ENCODE measurements around the gene CXCL14.

Gene CXCL14, protein sequence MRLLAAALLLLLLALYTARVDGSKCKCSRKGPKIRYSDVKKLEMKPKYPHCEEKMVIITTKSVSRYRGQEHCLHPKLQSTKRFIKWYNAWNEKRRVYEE

DNA sequence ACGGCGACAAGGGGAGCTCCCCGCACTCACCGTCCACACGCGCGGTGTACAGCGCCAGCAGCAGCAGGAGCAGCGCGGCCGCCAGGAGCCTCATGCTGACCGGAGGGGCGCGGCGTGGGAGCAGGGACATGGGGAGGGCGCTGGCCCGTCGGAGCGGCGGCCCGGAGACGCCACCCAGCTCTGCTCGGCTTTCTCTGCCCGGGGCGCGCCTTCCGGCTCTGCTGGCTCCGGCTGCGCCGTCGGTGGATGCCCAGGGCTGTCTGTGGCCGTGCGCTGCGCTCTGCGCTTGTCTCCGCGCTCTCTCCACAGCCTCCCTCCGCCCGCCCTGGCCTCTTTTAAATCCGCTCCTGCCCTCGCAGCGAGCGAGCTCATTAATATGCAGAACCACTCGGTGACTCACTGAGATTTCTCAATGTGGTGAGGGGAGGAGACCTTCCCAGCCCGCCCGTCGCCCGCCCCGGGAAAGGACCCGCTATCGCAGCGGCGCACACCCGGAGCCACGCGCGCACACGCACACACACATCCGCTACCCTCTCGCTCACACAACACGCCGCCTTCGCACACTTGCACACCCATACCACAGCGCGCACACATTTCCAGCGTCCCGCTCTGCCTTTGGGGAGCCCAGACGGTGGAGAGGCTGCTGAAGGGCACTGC, at the start of gene CXCL14:
TSS of gene CXCL14 (minus strand) at position 307 of the 657 bp plus-strand sequence. CDS start at position 94, 213 bp downstream.
- no peak within 1 kb of the TSS for H3K27ac Mint-ChIP-seq
- H3K36me3 Mint-ChIP-seq (ENCODE audit: low read depth): no peaks in the 10 kb centered on the region
- H3K27me3 Mint-ChIP-seq: peaks cover 62% of the 10 kb centered on the region
- H3K4me3 Mint-ChIP-seq: no peak within 1 kb of the TSS
- no peaks in the 10 kb centered on the region for H3K9me3 Mint-ChIP-seq
- no peaks in the 10 kb centered on the region for H3K4me1 Mint-ChIP-seq (ENCODE audit: low read depth)

DNA sequence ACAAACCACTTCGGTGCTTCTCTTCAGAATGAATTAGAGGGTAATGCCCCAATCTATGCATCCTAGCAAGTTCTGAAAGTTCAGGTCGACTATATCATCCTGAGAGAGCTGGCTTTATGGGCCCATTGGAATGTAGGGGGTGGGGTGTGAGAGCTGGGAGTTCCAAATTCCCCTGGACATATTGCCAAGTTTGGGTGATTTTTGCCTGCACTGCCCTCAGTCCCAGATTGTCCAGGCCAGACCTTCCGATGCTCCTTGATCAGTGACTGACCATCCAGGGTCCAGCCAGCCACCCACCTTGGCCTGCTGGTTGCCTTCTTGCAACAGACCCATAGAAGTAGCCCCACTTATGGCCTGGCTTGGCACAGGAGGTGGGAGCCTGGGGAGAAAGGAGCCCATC, 47.8 kb upstream of the CXCL14 start:
- Mint-ChIP-seq H3K36me3 (ENCODE audit: low read depth) (no peaks in the 10 kb centered on the region), H3K4me3 (no peak overlapping the region), H3K27me3 (no peaks in the 10 kb centered on the region), H3K27ac (no peak overlapping the region), H3K9me3 (no peaks in the 10 kb centered on the region), H3K4me1 (ENCODE audit: low read depth) (no peaks in the 10 kb centered on the region)

DNA sequence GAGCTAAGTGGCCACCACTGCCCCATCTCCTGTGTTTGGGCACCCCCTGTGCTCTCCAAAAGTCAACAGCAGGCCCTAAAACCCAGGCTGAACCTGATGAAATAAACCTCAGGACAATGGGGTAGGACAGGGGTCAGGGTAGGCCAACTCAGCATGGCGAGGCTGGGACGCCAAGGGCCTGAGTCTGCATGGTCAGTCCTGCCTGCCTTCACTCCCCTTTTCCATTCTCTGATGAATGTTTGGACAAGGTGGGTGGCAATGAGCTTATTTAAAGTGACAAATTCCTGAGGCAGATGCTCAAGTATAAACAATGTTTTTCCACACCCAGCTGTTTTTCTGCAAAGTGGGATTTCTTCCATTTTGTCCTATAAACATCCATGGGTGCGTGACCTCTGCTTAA, 47.2 kb upstream of the CXCL14 start:
- H3K9me3 Mint-ChIP-seq: no peaks in the 10 kb centered on the region
- no peaks in the 10 kb centered on the region for H3K4me1 Mint-ChIP-seq (ENCODE audit: low read depth)
- no peak overlapping the region for H3K27ac Mint-ChIP-seq
- H3K4me3 Mint-ChIP-seq: no peak overlapping the region
- no peaks in the 10 kb centered on the region for H3K36me3 Mint-ChIP-seq (ENCODE audit: low read depth)
- H3K27me3 Mint-ChIP-seq: no peaks in the 10 kb centered on the region

DNA sequence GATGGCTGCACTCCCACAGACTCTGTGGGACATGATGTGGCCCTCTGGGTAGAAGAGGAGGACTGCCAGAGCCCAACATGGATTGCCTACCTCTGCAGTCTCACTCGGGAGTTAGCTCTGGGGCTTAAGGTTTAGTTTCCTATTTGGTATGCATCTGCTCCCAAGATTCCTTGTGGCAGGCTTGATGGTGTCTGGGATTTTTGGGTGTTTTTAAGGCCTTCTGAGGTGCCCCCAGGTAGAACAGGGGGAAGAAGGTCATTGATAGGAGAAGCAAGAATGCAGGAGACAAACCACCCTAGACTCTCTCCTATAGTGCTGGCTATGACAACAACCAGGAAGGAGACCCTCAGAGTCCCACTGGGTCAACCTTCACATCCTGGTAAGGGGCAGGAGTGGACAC, 46.7 kb upstream of the CXCL14 start:
- Mint-ChIP-seq H3K9me3 (no peaks in the 10 kb centered on the region), H3K27me3 (no peaks in the 10 kb centered on the region), H3K27ac (no peak overlapping the region), H3K4me3 (no peak overlapping the region), H3K4me1 (ENCODE audit: low read depth) (no peaks in the 10 kb centered on the region), H3K36me3 (ENCODE audit: low read depth) (no peaks in the 10 kb centered on the region)

DNA sequence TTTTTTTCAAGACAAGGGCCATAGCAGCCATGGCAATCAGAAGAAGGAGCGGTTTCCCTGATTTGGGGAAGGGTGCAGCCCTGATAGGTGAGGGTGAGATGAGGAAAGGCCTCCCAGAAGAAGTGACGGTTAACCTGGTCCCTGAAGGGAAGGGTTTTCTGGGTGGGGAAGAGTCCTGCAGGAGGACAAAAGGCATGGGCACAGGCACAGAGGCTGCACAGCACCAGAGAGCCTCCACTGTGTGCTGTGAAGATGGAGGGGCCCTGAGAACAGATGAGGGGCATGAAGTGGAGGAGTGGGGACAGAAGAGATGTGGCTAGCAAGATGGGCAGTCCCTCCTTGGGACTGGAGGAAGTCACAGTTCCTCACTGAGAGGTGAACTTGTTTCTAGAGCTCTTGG, 46.3 kb upstream of the CXCL14 start:
- Mint-ChIP-seq H3K4me1 (ENCODE audit: low read depth) (no peaks in the 10 kb centered on the region), H3K4me3 (no peak overlapping the region), H3K27ac (no peak overlapping the region), H3K36me3 (ENCODE audit: low read depth) (no peaks in the 10 kb centered on the region), H3K27me3 (no peaks in the 10 kb centered on the region), H3K9me3 (no peaks in the 10 kb centered on the region)

DNA sequence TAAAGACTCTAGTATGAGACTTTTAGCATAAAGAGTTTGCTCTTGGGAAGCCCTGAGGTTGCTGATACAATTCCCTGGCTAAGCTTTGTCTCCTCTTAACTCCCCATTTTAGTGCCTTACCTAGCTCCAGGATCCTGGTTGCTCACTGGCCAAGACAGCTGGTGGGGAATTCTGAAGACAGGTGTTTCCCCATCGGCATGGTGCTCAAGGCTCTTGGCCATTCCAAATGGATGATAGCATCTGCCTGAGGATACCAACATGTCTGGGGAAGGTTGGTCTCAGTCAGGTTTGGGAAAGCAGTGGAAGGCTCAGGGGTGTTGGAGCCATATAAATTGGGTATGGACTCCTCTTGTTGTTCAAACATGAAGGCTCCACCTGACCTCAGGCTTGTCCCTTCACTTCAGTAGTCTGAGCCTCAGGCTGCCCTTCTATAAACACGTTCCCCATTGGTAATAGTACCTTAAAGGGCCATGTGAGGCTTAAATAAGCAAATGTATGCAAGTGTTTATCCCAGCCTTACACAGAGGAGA, 44.5 kb upstream of the CXCL14 start:
- Mint-ChIP-seq H3K4me3 (no peak overlapping the region), H3K4me1 (ENCODE audit: low read depth) (no peaks in the 10 kb centered on the region), H3K27ac (no peak overlapping the region), H3K27me3 (peaks cover 3% of the 10 kb centered on the region), H3K9me3 (peaks cover 12% of the 10 kb centered on the region), H3K36me3 (ENCODE audit: low read depth) (no peaks in the 10 kb centered on the region)

DNA sequence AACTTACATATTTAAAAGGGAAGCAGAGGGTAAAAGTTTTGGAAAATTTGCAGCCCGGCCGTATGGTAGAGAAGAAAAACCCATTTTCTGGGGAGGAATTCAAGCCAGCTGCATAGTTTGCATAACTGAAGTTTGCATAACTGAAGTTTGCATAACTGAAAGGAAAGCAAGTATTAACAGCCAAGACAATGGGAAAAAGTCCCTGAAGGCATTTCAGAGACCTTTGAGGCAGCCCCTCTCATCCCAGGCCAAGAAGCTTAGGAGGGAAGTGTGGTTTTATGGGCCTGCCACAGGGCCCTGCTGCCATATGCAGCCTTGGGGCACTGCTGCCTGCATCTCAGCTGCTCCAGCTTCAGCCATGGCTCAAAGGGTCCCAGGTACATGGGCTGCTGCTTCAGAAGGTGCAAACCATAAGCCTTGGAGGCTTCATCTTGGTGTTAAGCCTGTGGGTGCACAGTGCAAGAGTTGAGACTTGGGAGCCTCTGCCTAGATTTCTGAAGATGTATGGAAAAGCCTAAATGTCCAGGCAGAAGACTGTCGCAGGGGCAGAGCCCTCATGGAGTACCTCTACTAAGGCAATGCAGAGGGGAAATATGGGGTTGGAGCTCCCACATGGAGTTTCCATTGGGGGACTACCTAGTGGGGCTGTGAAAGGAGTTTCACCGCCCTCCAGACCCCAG, 36.9 kb upstream of the CXCL14 start:
- Mint-ChIP-seq H3K36me3 (ENCODE audit: low read depth) (no peaks in the 10 kb centered on the region), H3K27ac (no peak overlapping the region), H3K9me3 (peaks cover 15% of the 10 kb centered on the region), H3K27me3 (peaks cover 30% of the 10 kb centered on the region), H3K4me3 (no peak overlapping the region), H3K4me1 (ENCODE audit: low read depth) (no peaks in the 10 kb centered on the region)

DNA sequence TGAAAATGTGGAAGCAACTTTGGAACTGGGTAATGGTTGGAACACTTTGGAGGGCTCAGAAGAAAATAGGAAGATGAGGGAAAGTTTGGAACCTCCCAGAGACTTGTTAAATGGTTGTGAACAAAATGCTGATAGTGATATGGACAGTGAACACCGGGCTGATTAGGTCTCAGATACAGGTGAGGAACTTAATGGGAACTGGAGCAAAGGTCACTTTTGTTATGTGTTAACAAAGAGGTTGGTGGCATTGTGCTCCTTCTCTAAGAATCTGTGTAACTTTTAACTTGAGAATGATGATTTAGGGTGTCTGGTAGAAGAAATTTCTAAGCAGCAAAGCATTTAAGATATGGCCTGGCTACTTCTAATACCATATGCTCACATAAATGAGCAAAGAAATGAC, 36.4 kb upstream of the CXCL14 start:
- Mint-ChIP-seq H3K27ac (no peak overlapping the region), H3K27me3 (peaks cover 30% of the 10 kb centered on the region), H3K4me1 (ENCODE audit: low read depth) (no peaks in the 10 kb centered on the region), H3K9me3 (peaks cover 15% of the 10 kb centered on the region), H3K36me3 (ENCODE audit: low read depth) (no peaks in the 10 kb centered on the region), H3K4me3 (no peak overlapping the region)

DNA sequence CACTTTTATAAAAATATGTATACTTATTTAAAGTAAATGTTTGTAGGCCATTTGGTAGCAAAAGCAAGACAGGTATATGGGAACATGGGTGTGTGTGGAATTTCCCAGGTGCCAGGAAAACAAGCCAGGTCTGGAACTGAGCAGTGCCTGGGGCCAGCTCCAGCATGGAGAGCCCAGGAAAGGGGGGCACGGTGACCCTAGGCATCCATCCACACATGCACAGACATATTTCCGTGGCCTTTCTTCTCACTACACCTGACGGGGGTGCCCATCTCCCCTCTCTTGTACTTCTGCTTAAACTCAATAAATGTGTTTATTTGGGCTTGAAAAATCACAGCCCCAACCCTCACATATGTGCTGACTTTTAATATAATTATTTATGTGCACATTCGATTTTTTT, 31.2 kb upstream of the CXCL14 start:
- Mint-ChIP-seq H3K27ac (no peak overlapping the region), H3K9me3 (no peaks in the 10 kb centered on the region), H3K4me1 (ENCODE audit: low read depth) (no peaks in the 10 kb centered on the region), H3K36me3 (ENCODE audit: low read depth) (no peaks in the 10 kb centered on the region), H3K27me3 (peaks cover 13% of the 10 kb centered on the region), H3K4me3 (no peak overlapping the region)

DNA sequence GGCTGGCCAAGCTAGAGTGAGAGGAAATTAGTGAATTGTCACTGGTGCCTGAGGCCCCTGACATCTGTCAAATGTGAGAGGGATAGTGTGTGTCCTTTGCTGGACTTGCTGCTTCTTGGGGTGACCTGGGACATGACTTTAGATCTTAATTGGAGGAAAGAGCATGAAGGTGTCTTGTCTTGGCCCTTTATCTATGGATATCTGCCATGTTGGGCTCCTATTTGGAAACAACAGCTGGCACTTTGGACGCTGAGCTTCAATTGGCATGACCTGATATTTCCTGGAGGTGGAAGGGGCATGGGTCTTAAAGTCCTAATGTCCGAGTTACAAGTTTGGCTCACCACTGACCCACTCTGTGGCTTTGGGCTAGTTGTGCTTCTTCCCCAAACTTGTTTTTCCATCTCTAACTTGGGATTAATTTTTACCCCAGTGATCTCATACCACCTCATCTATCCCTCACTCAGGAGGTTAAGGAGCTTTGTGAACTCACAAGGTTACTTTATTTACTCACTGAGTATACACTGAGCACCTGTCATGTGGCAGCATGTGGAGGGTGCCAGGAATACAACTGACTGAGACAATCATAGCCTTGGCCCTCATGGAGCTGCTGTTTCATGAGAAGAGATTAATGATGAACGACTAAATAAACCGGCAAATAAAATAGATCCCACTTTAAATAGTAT, 30.1 kb upstream of the CXCL14 start:
- no peak overlapping the region for H3K27ac Mint-ChIP-seq
- peaks cover 13% of the 10 kb centered on the region for H3K27me3 Mint-ChIP-seq
- no peak overlapping the region for H3K4me3 Mint-ChIP-seq
- no peaks in the 10 kb centered on the region for H3K4me1 Mint-ChIP-seq (ENCODE audit: low read depth)
- no peaks in the 10 kb centered on the region for H3K36me3 Mint-ChIP-seq (ENCODE audit: low read depth)
- H3K9me3 Mint-ChIP-seq: no peaks in the 10 kb centered on the region

DNA sequence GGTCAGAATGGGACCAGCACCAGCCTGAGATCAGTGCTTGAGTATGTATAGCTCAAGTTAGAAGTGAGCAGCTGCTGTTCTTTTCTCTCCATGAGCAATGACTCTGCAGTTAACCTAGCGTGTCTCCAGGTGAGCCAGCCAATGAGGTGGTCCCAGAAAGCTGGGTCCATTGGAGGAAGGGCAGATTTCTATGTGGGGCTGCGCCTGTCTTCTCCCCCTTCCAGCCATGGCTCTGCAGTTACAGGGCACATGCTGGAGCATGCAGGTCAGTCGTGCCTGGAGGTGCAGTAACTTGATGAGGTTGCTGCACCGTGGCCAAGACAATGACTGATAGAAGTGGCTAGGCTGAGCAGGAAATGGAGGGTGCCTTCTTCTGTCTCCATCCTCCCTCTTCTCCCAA, 29.6 kb upstream of the CXCL14 start:
- H3K4me3 Mint-ChIP-seq: no peak overlapping the region
- H3K36me3 Mint-ChIP-seq (ENCODE audit: low read depth): no peaks in the 10 kb centered on the region
- H3K27ac Mint-ChIP-seq: no peak overlapping the region
- no peaks in the 10 kb centered on the region for H3K4me1 Mint-ChIP-seq (ENCODE audit: low read depth)
- H3K27me3 Mint-ChIP-seq: peaks cover 12% of the 10 kb centered on the region
- H3K9me3 Mint-ChIP-seq: no peaks in the 10 kb centered on the region

DNA sequence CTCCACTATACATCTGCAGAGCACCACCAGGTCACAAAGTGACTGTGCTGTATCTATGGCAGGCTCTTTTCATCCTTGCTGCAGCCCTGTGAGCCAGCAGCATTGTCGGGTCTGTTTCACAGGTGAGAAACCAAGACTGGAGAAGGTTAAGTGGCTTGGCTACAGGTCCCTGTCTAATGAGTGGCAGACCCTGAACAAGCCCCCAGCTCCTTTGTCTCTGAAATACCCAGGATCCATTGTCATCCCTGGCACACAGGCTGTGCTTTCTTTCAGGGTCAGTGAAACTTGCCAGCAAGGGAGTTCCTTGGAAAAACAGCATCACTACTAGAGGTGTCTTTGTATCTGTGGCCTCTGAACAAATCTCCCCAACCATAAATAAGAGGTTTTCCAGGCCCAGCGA, 27.6 kb upstream of the CXCL14 start:
- H3K4me1 Mint-ChIP-seq (ENCODE audit: low read depth): no peaks in the 10 kb centered on the region
- H3K36me3 Mint-ChIP-seq (ENCODE audit: low read depth): no peaks in the 10 kb centered on the region

DNA sequence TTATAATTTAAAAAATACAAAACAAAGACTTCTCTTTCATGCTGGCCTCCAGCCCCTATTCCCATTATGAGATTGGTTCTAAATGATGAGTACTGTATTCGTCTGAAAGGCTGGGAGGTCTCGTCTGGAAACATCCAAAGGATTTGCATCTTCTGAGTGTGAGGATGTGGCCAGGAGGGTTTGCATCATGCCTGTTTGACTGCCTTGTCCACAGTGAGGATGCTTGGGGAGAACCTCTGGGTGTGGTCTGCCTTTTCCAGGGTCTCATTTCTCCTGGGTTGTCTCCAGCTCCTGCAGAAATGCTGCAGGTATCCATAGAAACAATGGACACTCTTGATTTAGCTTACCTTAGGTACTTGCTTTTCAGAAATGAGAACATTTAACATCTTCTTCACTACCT, 26.4 kb upstream of the CXCL14 start:
- H3K27ac Mint-ChIP-seq: no peak overlapping the region
- no peaks in the 10 kb centered on the region for H3K9me3 Mint-ChIP-seq
- no peaks in the 10 kb centered on the region for H3K36me3 Mint-ChIP-seq (ENCODE audit: low read depth)
- no peaks in the 10 kb centered on the region for H3K27me3 Mint-ChIP-seq
- H3K4me1 Mint-ChIP-seq (ENCODE audit: low read depth): no peaks in the 10 kb centered on the region
- no peak overlapping the region for H3K4me3 Mint-ChIP-seq

More for the DNA sequence above, 27.6 kb upstream of the CXCL14 start:
- Mint-ChIP-seq H3K27me3 (no peaks in the 10 kb centered on the region), H3K4me3 (no peak overlapping the region), H3K27ac (no peak overlapping the region), H3K9me3 (no peaks in the 10 kb centered on the region)

DNA sequence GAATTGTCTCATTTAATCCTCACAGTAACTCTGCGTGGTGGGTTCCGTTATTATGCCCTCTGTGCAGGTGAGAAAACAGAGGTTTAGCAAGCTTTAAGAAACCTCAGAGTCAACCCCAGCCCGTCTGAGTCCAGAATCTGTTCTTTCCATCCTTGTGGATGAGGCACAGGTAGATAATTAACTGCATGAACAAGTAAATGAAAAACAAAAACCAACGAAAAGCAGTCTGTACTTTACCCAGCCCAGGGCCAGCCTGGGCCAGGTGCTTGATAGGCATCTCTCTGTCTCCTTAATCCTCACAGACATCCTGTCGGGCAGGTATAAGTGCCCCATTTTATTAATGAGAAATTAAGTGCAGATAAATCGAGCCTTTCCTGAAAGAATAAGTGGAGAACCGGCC, 25.3 kb upstream of the CXCL14 start:
- H3K4me3 Mint-ChIP-seq: no peak overlapping the region
- no peaks in the 10 kb centered on the region for H3K4me1 Mint-ChIP-seq (ENCODE audit: low read depth)
- H3K27me3 Mint-ChIP-seq: no peaks in the 10 kb centered on the region
- H3K9me3 Mint-ChIP-seq: no peaks in the 10 kb centered on the region
- no peak overlapping the region for H3K27ac Mint-ChIP-seq
- H3K36me3 Mint-ChIP-seq (ENCODE audit: low read depth): no peaks in the 10 kb centered on the region

Measured in stimulated activated naive CD8-positive, alpha-beta T cell treated with anti-CD3 and anti-CD28 coated beads, Interleukin-15, Interleukin-2, amounts not matched to agents 100 ng/mL and 50 ng/mL, for 24 hours (primary cell).